Keratinocyte (primary cell): ENCODE results near the gene DAB1. TPM values are rescaled to one million over a fixed set of nuclear protein-coding genes. Genes with fewer than 3 reads are reported as not detected.

ENCODE experiments used
- DNase-seq: peaks from one replicate; pipeline ENCODE4 v3.0.0-alpha.2; 2011; ENCODE audit warnings: low read depth, missing footprints, low spot score
- FAIRE-seq: peaks from 2 replicates; lab custom pipeline; 2011; peaks lifted over from hg19 to GRCh38; lab: Jason Lieb, UNC
- H2AFZ ChIP-seq: 2 replicates; pipeline ENCODE4 v1.6.0; 2012; ENCODE audit warnings: low read length, control low read depth, inconsistent platforms; ENCODE audit not compliant: control insufficient read depth
- H3K27ac ChIP-seq: 2 replicates; pipeline ENCODE4 v1.5.1; 2011; ENCODE audit warnings: low read length; ENCODE audit not compliant: control insufficient read depth, insufficient read depth
- H3K27me3 ChIP-seq: 3 replicates; pipeline ENCODE4 v1.6.0; 2011; ENCODE audit warnings: low read length; ENCODE audit not compliant: control insufficient read depth, insufficient read depth; ENCODE audit errors: extremely low read depth
- H3K36me3 ChIP-seq, 2 experiments: 2 replicates in 1 of 2; 3 replicates in 1 of 2; pipeline ENCODE4 v1.5.1; 2011; ENCODE audit warnings: low read length in 2 of 2, mild to moderate bottlenecking in 1 of 2; ENCODE audit not compliant: control insufficient read depth in 2 of 2, insufficient read depth in 2 of 2; ENCODE audit errors: extremely low read depth in 1 of 2
- H3K4me1 ChIP-seq: 3 replicates; pipeline ENCODE4 v1.5.1; 2011; ENCODE audit warnings: low read length; ENCODE audit not compliant: control insufficient read depth, insufficient read depth; ENCODE audit errors: extremely low read depth
- H3K4me2 ChIP-seq: 3 replicates; pipeline ENCODE4 v1.6.0; 2011; ENCODE audit warnings: low read depth, low read length; ENCODE audit not compliant: control insufficient read depth, insufficient read depth; ENCODE audit errors: extremely low read depth
- H3K4me3 ChIP-seq, 3 experiments: fragments of 200-600 bp in 1 of 3; sonication (generic) in 1 of 3; 2 replicates in 2 of 3; 3 replicates in 1 of 3; pipeline ENCODE4 v1.5.1; 2011 to 2016; ENCODE audit warnings: low read length in 3 of 3, mild to moderate bottlenecking in 3 of 3, control low read depth in 2 of 3, inconsistent platforms in 1 of 3, low read depth in 1 of 3, mixed read lengths in 1 of 3, mixed run types in 1 of 3, moderate library complexity in 1 of 3; ENCODE audit not compliant: control insufficient read depth in 2 of 3, insufficient read depth in 2 of 3; ENCODE audit errors: extremely low read depth in 1 of 3
- H3K79me2 ChIP-seq: 2 replicates; pipeline ENCODE4 v1.6.0; 2012; ENCODE audit warnings: low read length; ENCODE audit not compliant: control insufficient read depth, insufficient read depth
- H3K9ac ChIP-seq: 3 replicates; pipeline ENCODE4 v1.6.0; 2011; ENCODE audit warnings: low read length; ENCODE audit not compliant: control insufficient read depth, insufficient read depth; ENCODE audit errors: extremely low read depth
- H3K9me1 ChIP-seq: 3 replicates; pipeline ENCODE4 v1.6.0; 2011; ENCODE audit warnings: low read length; ENCODE audit not compliant: control insufficient read depth, insufficient read depth; ENCODE audit errors: extremely low read depth
- H3K9me3 ChIP-seq: 2 replicates; pipeline ENCODE4 v1.5.1; 2012; ENCODE audit warnings: low read depth, low read length; ENCODE audit not compliant: control insufficient read depth
- H4K20me1 ChIP-seq: 3 replicates; pipeline ENCODE4 v1.6.0; 2011; ENCODE audit warnings: low read length; ENCODE audit not compliant: control insufficient read depth, insufficient read depth; ENCODE audit errors: extremely low read depth
- CTCF ChIP-seq, 3 experiments: IDR thresholded peaks in 1 of 3; conservative IDR thresholded peaks in 1 of 3; optimal IDR thresholded peaks in 1 of 3; 2 replicates in 2 of 3; 3 replicates in 1 of 3; pipeline versions ENCODE3 to v1.5.1; 2011; ENCODE audit warnings: low read length in 3 of 3, mild to moderate bottlenecking in 3 of 3, moderate library complexity in 2 of 3, control low read depth in 1 of 3, inconsistent platforms in 1 of 3; ENCODE audit not compliant: insufficient read depth in 2 of 3; ENCODE audit errors: extremely low read depth in 1 of 3
- EZH2 ChIP-seq: IDR thresholded peaks from one replicate; pipeline ENCODE4 v1.6.1; 2012; ENCODE audit warnings: inconsistent platforms, mild to moderate bottlenecking, low read length, moderate library complexity
- dilution Hi-C: fragments of 300-500 bp; cut with MboI; formaldehyde crosslinking; loops from one replicate; pipeline ENCODE4 v1.7.0; 2020; ENCODE audit warnings: low sequenced_read_pairs; ENCODE audit not compliant: extremely low pct_ligation_motif_present
- polyA plus RNA-seq, 5 experiments: library from polyadenylated mRNA; depleted of rRNA in 3 of 5; stranded (reverse) in 3 of 5; stranded (forward) in 1 of 5; unstranded in 1 of 5; fragments of >200 nt; gene quantifications; 1 replicate in 1 of 5; 2 replicates in 3 of 5; 3 replicates in 1 of 5; pipeline versions ENCODE4 v1.2.1 to v1.2.3, GENCODE V29; 2011 to 2012; ENCODE audit warnings: missing spikeins in 2 of 5, low read depth in 1 of 5, low replicate concordance in 1 of 5

Gene DAB1
- polyA plus RNA-seq, 1 donor (not counting 4 experiments of a cell fraction or from before 2014, with no cell fraction given): 0.01 TPM

DNA sequence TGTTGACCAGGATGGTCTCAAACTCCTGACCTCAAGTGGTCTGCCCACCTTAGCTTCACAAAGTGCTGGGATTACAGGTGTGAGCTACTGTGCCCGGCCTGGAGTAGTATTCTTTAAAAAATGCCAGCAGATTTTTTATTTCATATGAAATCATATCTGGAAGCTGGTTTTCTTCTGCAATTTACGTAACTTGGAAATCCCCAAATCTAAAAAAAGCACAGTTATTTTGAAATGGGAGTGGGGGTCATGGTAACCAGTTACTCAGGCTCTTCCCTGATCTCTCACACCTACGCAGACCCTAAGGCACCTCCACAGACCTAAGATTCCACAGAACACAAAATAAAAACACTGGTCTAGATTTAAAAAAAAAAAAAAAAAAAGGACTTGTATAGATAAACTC, 219.8 kb downstream of the DAB1 start:
- H3K4me2 ChIP-seq: no peak overlapping the region
- dilution Hi-C loops: no loop called here
- H3K4me3 ChIP-seq: no peak overlapping the region
- peaks cover 3% of the 10 kb centered on the region for H3K27me3 ChIP-seq
- TF ChIP-seq CTCF (optimal IDR thresholded peaks at IDR 0.05 in 1 of 3, IDR thresholded peaks at IDR 0.05 in 1 of 3, conservative IDR thresholded peaks at IDR 0.05 in 1 of 3; ENCODE audit: extremely low read depth in 1 of 3, insufficient read depth in 2 of 3, low read length in 3 of 3) (no peak), EZH2 (no peak)
- no peak for FAIRE-seq
- H3K9me1 ChIP-seq: no peaks in the 10 kb centered on the region
- no peak overlapping the region for H2AFZ ChIP-seq
- no peak overlapping the region for H3K27ac ChIP-seq
- DNase-seq: no peak
- no peak overlapping the region for H3K9ac ChIP-seq
- no peaks in the 10 kb centered on the region for H3K36me3 ChIP-seq
- H3K4me1 ChIP-seq: no peaks in the 10 kb centered on the region
- no peaks in the 10 kb centered on the region for H4K20me1 ChIP-seq
- H3K79me2 ChIP-seq: no peaks in the 10 kb centered on the region
- H3K9me3 ChIP-seq: no peaks in the 10 kb centered on the region

GRCh38 chr1:57202241-57202640, 221.6 kb downstream of the DAB1 start:
- Histone ChIP-seq H3K4me1 (no peaks in the 10 kb centered on the region), H2AFZ (no peak overlapping the region), H3K27ac (no peak overlapping the region), H3K27me3 (peaks cover 3% of the 10 kb centered on the region), H3K9me1 (no peaks in the 10 kb centered on the region), H3K79me2 (no peaks in the 10 kb centered on the region), H3K4me2 (no peak overlapping the region), H3K36me3 (no peaks in the 10 kb centered on the region), H4K20me1 (no peaks in the 10 kb centered on the region), H3K4me3 (no peak overlapping the region), H3K9me3 (no peaks in the 10 kb centered on the region), H3K9ac (no peak overlapping the region)
- no peak for DNase-seq
- TF ChIP-seq CTCF (optimal IDR thresholded peaks at IDR 0.05 in 1 of 3, IDR thresholded peaks at IDR 0.05 in 1 of 3, conservative IDR thresholded peaks at IDR 0.05 in 1 of 3; ENCODE audit: extremely low read depth in 1 of 3, insufficient read depth in 2 of 3, low read length in 3 of 3): no peak
- no peak for TF ChIP-seq EZH2
- dilution Hi-C loops: no loop called here
- no peak for FAIRE-seq
